Sigmoid colon (tissue), 7 donors: ENCODE results near the gene CDK14. TPM values are rescaled to one million over a fixed set of nuclear protein-coding genes. Genes with fewer than 3 reads are reported as not detected.

Source experiments
- DNase-seq: peaks from one replicate; pipeline ENCODE4 v3.0.0-alpha.2; 2019
- H3K27ac ChIP-seq, 4 donors: fragments of 200-600 bp; sonication (generic); one replicate each; pipeline ENCODE4 v1.5.1; 2016 to 2019; ENCODE audit warnings: mild to moderate bottlenecking in 1 of 4
- H3K27me3 ChIP-seq, 3 donors: fragments of 200-600 bp; sonication (generic); one replicate each; pipeline ENCODE4 v1.5.1; 2019; ENCODE audit warnings: mild to moderate bottlenecking in 1 of 3
- H3K36me3 ChIP-seq, 4 donors: fragments of 200-600 bp; sonication (generic); one replicate each; pipeline ENCODE4 v1.5.1; 2016 to 2019
- H3K4me1 ChIP-seq, 4 donors: fragments of 200-600 bp; sonication (generic); one replicate each; pipeline ENCODE4 v1.5.1; 2017 to 2019
- H3K4me3 ChIP-seq, 4 donors: fragments of 200-600 bp; sonication (generic); one replicate each; pipeline ENCODE4 v1.5.1; 2017 to 2019; ENCODE audit warnings: mild to moderate bottlenecking in 2 of 4, moderate library complexity in 1 of 4
- H3K9me3 ChIP-seq, 4 donors: fragments of 200-600 bp in 3 of 4; sonication (generic) in 3 of 4; one replicate each; pipeline versions ENCODE4 v1.5.1 to v1.6.1; 2013 to 2019
- CTCF ChIP-seq, 4 experiments: fragments of 450-650 bp in 3 of 4; fragments of 200-600 bp in 1 of 4; IDR thresholded peaks; one replicate each; pipeline ENCODE4 v1.5.1; 2016 to 2019; ENCODE audit warnings: antibody characterized with exemption in 4 of 4, mild to moderate bottlenecking in 3 of 4, moderate library complexity in 2 of 4
- EP300 ChIP-seq, 4 donors: sonication (generic); formaldehyde crosslinking; IDR thresholded peaks; one replicate each; pipeline ENCODE4 v1.6.1; 2017; ENCODE audit warnings: antibody characterized with exemption in 4 of 4
- POLR2A ChIP-seq, 2 donors: fragments of 450-650 bp; IDR thresholded peaks; one replicate each; pipeline ENCODE4 v1.6.1; 2016; ENCODE audit warnings: antibody characterized with exemption in 2 of 2, mild to moderate bottlenecking in 2 of 2, moderate library complexity in 2 of 2
- POLR2AphosphoS5 ChIP-seq, 4 donors: sonication (generic); formaldehyde crosslinking; IDR thresholded peaks; one replicate each; pipeline ENCODE4 v1.6.1; 2017; ENCODE audit warnings: antibody characterized with exemption in 4 of 4
- WGBS, 2 donors: extraction: QIAGEN DNeasy Blood & Tissue Kit; methylation state at CpG; one replicate each; pipeline ENCODE4 v1.1.7; 2013; 5-methylcytosine and 5-hydroxymethylcytosine counted together
- intact Hi-C: fragments of 100-400 bp; cut with DNase I; formaldehyde crosslinking; loops from one replicate; pipeline ENCODE4 v1.15.1; 2023
- polyA plus RNA-seq, 3 donors: library from polyadenylated mRNA; stranded (reverse); fragments of 200-250 nt; gene quantifications; one replicate each; pipeline ENCODE4 v1.2.3, GENCODE V29; 2013
- total RNA-seq, 4 donors: library from RNA; depleted of rRNA; stranded (reverse); fragments of >200 nt; gene quantifications; one replicate each; pipeline ENCODE4 v1.1.0, GENCODE V29; 2016
- donor health status: healthy with polysubstance abuse.
- donor health status: Bipolar disorder and iron deficiency.
- donor health status: healthy.

Gene CDK14
- total and polyA plus RNA-seq, 7 donors: 0.92 to 19.3 (median 11.1) TPM

- H3K4me3 ChIP-seq: no peak overlapping the region
- H3K36me3 ChIP-seq: no peaks in the 10 kb centered on the region
- H3K4me1 ChIP-seq: peaks cover 0 to 4% (median 0%) of the 10 kb centered on the region in 4 donors
- H3K27ac ChIP-seq: no peak overlapping the region
- 75 to 79% methylated on average over 4 of the region's 4 CpGs for WGBS, 2 donors
- H3K9me3 ChIP-seq: no peaks in the 10 kb centered on the region
- H3K27me3 ChIP-seq: no peaks in the 10 kb centered on the region
- TF ChIP-seq POLR2A (IDR thresholded peaks at IDR 0.05) (no peak), CTCF (IDR thresholded peaks at IDR 0.05) (no peak), POLR2AphosphoS5 (IDR thresholded peaks at IDR 0.05) (no peak), EP300 (IDR thresholded peaks at IDR 0.05) (no peak)
- no peak for DNase-seq
- intact Hi-C loops: no loop called here
Measured at GRCh38 chr7:90900628-90901356, 304.7 kb downstream of the CDK14 start.

- intact Hi-C loops: no loop called here
- no peak overlapping the region for H3K27ac ChIP-seq
- no peaks in the 10 kb centered on the region for H3K36me3 ChIP-seq
- H3K9me3 ChIP-seq: no peaks in the 10 kb centered on the region
- H3K4me1 ChIP-seq: no peaks in the 10 kb centered on the region
- TF ChIP-seq EP300 (IDR thresholded peaks at IDR 0.05) (no peak), POLR2A (IDR thresholded peaks at IDR 0.05) (no peak), CTCF (IDR thresholded peaks at IDR 0.05) (no peak), POLR2AphosphoS5 (IDR thresholded peaks at IDR 0.05) (no peak)
- H3K4me3 ChIP-seq: no peak overlapping the region
- 86 to 91% methylated on average over 3 of the region's 3 CpGs for WGBS, 2 donors
- no peak for DNase-seq
- H3K27me3 ChIP-seq: no peaks in the 10 kb centered on the region
Measured at GRCh38 chr7:90903841-90904240, 307.7 kb downstream of the CDK14 start.

- TF ChIP-seq POLR2AphosphoS5 (IDR thresholded peaks at IDR 0.05) (no peak), EP300 (IDR thresholded peaks at IDR 0.05) (no peak), CTCF (IDR thresholded peaks at IDR 0.05) (no peak)
- Histone ChIP-seq H3K27me3 (no peaks in the 10 kb centered on the region), H3K4me3 (no peak overlapping the region), H3K27ac (no peak overlapping the region), H3K4me1 (no peaks in the 10 kb centered on the region), H3K9me3 (no peaks in the 10 kb centered on the region), H3K36me3 (no peaks in the 10 kb centered on the region)
- intact Hi-C loops: no loop called here
- 90 to 93% methylated on average over 4 of the region's 4 CpGs for WGBS, 2 donors
- no peak for DNase-seq
Measured at GRCh38 chr7:90910136-90910535, 314.0 kb downstream of the CDK14 start.

- no peak for TF ChIP-seq CTCF (IDR thresholded peaks at IDR 0.05)
- TF ChIP-seq EP300 (IDR thresholded peaks at IDR 0.05): no peak
- no peak for TF ChIP-seq POLR2A (IDR thresholded peaks at IDR 0.05)
- no peak for TF ChIP-seq POLR2AphosphoS5 (IDR thresholded peaks at IDR 0.05)
- no peaks in the 10 kb centered on the region for H3K9me3 ChIP-seq
- no peaks in the 10 kb centered on the region for H3K4me1 ChIP-seq
- no peak overlapping the region for H3K27ac ChIP-seq
- intact Hi-C loops: no loop called here
- no peaks in the 10 kb centered on the region for H3K36me3 ChIP-seq
- H3K4me3 ChIP-seq: no peak overlapping the region
- DNase-seq: no peak
- 69% methylated on average over 4 of the region's 4 CpGs for WGBS, 2 donors
- no peaks in the 10 kb centered on the region for H3K27me3 ChIP-seq
Measured at GRCh38 chr7:90916319-90916718, 320.2 kb downstream of the CDK14 start.

- intact Hi-C loops: no loop called here
- H3K27ac ChIP-seq: no peak overlapping the region
- no peaks in the 10 kb centered on the region for H3K36me3 ChIP-seq
- no peak for TF ChIP-seq POLR2A (IDR thresholded peaks at IDR 0.05)
- no peak for TF ChIP-seq EP300 (IDR thresholded peaks at IDR 0.05)
- no peak for TF ChIP-seq POLR2AphosphoS5 (IDR thresholded peaks at IDR 0.05)
- TF ChIP-seq CTCF (IDR thresholded peaks at IDR 0.05): no peak
- H3K9me3 ChIP-seq: no peaks in the 10 kb centered on the region
- 88 to 92% methylated on average over 4 of the region's 4 CpGs for WGBS, 2 donors
- no peak overlapping the region for H3K4me3 ChIP-seq
- H3K27me3 ChIP-seq: no peaks in the 10 kb centered on the region
- no peaks in the 10 kb centered on the region for H3K4me1 ChIP-seq
- no peak for DNase-seq
Measured at GRCh38 chr7:90917539-90917938, 321.4 kb downstream of the CDK14 start.
